Tibial nerve (tissue), 3 donors: Measurements from ENCODE around the gene ECD.

Experiments
- POLR2A ChIP-seq, 2 donors: fragments of 450-650 bp; IDR thresholded peaks; one replicate each; pipeline ENCODE4 v1.6.1; 2017; ENCODE audit warnings: antibody characterized with exemption in 2 of 2, mild to moderate bottlenecking in 2 of 2, moderate library complexity in 2 of 2
- TF ChIP-seq, protein P1 (sequence below), 5 experiments: fragments of 200-600 bp in 3 of 5; fragments of 450-650 bp in 2 of 5; sonication (generic) in 3 of 5; IDR thresholded peaks; one replicate each; pipeline ENCODE4 v1.5.1; 2016 to 2019; ENCODE audit warnings: antibody characterized with exemption in 5 of 5, mild to moderate bottlenecking in 3 of 5, moderate library complexity in 2 of 5

DNA sequence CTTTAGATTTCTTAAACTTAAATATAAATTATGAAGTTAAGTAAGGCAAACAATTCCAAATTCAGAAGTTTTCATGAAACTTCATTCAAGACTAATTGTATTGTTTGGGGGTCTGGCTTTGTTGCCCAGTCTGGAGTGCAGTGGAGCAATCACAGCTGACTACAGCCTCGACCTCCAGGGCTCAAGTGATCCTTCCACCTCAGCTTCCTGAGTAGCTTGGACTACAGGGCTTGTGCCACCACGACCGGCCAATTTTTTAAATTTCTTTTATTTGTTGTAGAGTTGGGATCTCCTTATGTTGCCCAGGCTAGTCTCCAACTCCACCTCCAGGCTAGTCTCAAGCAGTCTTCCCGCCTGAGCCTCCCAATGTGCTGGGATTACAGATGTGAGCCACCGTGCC is 83.6 kb downstream of the ECD start:
- TF ChIP-seq, protein P1, sequence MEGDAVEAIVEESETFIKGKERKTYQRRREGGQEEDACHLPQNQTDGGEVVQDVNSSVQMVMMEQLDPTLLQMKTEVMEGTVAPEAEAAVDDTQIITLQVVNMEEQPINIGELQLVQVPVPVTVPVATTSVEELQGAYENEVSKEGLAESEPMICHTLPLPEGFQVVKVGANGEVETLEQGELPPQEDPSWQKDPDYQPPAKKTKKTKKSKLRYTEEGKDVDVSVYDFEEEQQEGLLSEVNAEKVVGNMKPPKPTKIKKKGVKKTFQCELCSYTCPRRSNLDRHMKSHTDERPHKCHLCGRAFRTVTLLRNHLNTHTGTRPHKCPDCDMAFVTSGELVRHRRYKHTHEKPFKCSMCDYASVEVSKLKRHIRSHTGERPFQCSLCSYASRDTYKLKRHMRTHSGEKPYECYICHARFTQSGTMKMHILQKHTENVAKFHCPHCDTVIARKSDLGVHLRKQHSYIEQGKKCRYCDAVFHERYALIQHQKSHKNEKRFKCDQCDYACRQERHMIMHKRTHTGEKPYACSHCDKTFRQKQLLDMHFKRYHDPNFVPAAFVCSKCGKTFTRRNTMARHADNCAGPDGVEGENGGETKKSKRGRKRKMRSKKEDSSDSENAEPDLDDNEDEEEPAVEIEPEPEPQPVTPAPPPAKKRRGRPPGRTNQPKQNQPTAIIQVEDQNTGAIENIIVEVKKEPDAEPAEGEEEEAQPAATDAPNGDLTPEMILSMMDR (IDR thresholded peaks at IDR 0.05): no peak
- no peak for TF ChIP-seq POLR2A (IDR thresholded peaks at IDR 0.05)
